ENCODE measurements around the gene ARHGAP26.

Gene ARHGAP26, protein sequence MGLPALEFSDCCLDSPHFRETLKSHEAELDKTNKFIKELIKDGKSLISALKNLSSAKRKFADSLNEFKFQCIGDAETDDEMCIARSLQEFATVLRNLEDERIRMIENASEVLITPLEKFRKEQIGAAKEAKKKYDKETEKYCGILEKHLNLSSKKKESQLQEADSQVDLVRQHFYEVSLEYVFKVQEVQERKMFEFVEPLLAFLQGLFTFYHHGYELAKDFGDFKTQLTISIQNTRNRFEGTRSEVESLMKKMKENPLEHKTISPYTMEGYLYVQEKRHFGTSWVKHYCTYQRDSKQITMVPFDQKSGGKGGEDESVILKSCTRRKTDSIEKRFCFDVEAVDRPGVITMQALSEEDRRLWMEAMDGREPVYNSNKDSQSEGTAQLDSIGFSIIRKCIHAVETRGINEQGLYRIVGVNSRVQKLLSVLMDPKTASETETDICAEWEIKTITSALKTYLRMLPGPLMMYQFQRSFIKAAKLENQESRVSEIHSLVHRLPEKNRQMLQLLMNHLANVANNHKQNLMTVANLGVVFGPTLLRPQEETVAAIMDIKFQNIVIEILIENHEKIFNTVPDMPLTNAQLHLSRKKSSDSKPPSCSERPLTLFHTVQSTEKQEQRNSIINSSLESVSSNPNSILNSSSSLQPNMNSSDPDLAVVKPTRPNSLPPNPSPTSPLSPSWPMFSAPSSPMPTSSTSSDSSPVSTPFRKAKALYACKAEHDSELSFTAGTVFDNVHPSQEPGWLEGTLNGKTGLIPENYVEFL

DNA sequence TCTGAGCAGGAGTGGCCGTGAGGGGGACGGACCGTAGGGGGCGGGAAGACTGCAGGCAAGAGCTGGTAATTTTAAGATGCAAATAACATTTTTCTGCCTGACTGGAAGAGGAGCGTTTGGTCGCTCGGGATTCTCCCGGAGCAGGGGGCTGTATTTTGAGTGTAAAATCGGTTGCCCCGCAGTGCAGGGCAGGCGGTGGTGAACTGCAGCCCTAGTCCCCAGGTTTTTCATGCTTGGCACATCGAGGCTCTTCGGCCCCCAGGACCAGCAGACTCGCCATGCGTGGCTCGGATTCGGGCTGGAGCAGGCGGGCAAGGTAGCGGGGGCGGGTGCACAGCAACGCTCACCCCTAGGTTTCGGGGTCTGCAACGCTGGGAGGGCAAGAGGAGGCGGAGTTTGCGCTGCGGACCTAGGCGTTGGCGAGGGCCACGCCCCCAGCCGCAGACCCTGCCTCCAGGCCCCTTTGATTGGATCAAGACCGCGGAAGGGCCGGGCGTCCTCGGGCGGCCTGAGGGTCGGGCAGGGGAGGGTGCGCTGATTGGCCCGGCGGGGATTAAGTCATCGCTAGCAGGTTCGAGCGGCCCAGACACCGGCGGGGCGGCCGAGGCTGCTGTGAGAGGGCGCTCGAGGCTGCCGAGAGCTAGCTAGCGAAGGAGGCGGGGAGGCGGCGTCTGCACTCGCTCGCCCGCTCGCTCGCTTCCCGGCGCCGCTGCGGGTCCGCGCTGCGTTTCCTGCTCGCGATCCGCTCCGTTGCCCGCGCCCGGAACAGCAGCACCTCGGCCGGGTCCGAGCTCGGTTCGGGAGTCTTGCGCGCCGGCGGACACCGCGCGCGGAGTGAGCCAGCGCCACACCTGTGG is at the start of gene ARHGAP26:
Gene ARHGAP26, plus strand, starts transcription at position 585 of the 857 bp plus-strand sequence. CDS start 385 bp downstream, outside the sequence.
- peak; percentile 64 for DNase-seq (ENCODE audit: low read depth)

DNA sequence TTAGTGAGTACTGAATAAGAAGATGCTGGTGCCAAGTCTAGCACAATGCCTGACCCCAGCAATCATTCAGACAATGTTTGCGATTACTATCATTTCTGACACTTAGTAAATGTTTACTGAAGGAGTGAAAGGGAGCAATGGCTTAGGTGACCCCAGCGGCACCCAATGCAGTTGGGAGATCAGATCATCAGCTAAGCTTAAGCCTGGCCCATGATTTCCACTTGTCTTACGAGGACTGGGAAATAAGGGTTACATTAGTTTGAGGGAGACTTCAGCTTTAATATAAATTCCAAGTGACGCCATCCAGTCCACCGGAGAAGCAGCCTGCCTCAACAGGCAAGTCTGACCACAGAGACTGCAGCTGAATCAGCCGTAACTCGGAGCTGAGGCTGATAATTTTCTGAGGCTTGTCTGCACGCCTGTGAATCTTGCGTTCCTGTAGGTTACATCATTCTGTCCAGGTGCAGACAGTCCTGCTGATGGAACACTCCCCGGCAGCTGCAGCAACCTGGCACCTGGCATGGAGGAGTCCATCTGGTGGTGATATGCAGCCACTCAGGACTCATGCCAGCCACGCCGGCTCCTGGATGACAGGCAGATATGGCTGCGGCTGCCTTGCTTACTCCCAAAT is 49.4 kb upstream of the ARHGAP26 start:
- no peak for DNase-seq (ENCODE audit: low read depth)

DNA sequence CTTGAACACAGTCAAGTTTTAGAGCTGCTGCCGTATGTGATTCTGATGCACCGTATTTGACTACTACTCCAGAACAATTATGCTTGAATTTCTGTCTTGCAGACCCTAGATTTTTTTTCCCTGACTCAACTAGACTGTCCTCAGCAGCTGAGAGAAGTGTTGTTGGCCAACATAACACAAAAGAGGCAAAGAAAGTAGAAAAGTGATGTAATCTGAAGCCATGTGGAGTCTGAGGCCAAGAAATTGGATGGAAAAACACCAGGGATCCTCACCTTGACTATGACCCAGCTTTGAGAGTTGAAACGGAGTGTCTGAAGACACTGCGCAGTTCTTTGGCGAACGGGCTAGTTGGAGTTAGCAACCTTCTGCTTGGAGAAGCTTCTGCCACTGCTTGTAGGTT is 48.0 kb upstream of the ARHGAP26 start:
- no peak for DNase-seq (ENCODE audit: low read depth)

DNA sequence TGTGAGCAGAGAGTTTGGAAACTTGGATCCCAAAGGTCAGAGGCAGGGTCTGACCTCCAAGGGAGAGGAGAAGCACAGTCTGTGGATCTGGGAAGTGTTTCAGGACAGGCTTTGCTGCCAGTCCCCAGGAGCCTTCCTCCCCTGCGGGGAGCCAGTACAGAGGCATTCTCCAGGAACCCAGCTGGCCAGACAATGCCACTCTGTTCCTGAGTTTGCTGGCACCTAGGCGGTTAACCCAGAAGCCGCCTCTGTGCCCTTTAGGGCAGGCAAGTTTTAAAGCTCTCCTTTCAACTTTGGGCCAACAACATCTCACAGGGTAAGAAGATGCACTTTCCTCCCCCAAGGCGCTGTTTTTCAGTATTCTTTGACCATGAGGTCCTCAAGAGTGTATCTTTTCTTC is 47.3 kb upstream of the ARHGAP26 start:
- no peak for DNase-seq (ENCODE audit: low read depth)

DNA sequence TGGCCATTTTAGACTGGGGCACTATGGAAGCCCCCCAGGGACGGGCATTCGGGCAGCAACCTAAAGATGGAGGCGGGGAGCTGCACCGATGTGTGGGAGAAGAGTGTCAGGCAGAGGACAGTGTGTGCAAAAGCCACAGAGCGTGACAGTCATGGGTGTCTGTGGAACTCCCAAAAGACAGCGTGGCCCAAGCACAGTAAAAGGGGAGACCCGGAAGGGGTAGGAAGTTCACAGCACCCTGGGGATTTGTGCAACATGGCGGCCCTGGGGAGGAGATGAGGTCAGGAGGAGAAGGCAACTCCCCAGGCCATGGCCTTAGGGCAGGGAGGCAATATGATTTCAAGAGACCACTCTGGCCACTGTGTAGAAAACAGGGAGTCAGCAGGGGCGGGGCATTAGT is 45.4 kb upstream of the ARHGAP26 start:
- no peak for DNase-seq (ENCODE audit: low read depth)

DNA sequence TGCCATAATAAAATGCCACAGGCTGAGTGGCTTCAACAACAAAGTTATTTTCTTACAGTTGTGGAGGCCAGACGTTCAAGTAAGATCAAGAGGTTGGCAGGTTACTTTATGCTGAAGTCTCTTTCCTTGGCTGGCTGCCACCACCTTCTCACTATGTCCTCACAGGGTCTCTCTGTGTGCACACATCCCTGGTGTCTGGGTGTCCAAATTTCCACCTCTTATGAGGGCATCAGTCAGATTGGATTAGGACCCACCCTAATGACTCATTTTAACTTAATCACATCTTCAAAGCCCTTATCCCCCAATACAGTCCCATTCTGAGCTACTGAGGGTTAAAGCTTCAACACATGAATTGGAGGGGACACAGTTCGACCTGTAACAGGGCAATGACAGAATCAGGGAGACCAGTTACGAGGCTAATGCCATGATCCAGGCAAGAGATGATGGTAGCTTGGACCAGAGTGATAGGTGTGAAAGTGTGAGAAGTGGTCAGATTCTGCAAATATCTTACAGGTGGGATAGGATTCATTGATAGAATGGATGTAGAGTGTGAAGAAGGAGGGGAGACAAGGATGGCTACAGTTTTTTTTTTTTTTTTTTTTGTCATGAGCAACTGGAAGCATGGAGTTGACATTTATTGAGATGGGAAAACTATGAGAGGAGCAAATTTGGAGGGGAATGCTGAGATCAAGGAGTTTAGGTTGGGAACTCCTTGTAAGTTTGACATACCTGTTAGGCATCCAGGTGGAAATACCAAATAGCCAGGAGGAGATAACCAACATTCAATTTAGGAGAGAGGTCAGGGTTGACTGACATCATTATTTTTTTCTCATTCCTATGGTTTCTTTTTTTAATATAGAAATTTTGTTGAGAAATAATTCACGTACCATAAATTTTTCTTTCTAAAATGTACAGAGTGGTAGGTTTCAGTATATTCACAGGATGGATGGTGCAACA is 44.7 kb upstream of the ARHGAP26 start:
- DNase-seq (ENCODE audit: low read depth): no peak

DNA sequence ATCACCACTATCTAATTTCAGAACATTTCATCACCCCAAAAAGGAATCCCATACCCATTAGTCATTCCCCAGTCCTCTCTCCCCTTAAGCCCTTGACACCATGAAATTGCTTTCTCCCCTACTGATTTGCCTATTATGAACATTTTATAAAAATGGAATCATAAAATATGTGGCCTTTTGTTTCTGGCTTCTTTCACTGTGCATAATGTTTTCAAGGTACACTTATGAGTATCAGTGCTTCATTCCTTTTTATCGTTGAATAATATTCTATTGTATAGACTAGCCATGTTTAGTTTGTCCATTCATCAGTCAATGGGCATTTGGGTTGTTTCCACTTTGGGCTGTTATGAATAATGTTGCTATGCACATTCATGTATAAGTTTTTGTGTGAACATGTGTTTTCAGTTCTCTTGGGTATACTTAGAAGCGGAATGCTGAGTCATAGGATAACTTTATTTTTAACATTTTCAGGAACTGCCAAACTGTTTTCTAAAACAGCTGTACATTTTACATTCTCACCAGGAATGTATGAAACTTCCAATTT is 43.9 kb upstream of the ARHGAP26 start:
- DNase-seq (ENCODE audit: low read depth): peak; percentile 83

DNA sequence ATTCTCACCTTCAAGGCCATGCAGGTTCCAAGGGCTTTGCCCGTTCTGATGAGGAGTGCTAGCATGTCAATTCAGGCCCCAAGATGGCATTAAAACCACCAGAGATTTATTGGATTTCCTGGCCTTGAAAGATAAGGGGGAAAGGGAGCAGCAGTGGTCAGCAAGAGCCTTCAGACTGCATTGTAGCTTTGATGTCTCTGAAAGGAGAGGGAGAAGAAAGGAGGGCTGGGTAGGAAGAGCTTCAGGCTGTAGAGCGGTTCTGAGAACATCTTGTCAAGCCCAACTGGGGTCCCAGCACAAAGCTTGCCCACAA is 42.5 kb upstream of the ARHGAP26 start:
- no peak for DNase-seq (ENCODE audit: low read depth)

DNA sequence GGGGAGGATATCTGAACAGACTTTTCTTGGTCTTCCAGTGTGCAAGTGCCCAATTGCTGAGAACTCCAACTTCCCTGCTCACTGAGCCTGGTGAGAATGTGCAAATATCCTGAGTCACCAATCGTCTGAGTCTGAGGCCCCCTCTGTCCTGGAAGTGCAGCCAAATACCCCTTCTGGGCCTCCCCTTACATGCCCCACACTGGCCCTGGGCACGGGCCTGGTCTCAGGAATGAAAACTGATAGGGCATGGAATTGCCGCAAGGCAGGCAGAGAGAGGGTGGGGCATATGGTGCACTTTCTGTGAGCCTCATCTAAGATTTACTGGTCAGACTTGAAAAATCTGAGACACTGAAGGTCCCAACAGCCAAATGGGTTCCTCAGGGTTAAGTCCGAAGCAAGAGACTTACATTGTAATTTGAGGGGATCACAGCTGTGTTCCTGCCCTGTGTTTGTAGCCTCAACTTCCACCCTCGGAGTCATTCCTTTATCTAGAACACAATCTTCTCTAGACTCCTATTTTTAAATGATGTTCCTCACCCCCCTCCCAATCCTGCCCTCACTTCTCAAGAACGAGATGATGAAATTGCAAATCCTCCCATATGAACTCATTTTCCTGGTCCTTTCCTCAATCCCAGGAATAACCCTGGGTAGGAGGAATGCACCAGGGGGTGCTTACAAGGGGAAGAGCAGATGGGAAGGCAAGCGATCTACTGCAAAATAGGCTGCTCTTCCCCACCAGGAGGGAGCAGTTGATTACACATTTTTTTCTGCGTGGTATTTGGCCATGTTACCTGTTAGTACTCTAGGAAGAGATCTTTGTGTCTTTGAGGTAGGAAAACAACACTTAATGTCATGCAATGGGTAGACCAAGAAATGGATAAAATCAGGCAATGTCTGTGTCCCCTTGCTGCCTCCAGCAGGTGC is 34.6 kb upstream of the ARHGAP26 start:
- DNase-seq (ENCODE audit: low read depth): no peak

DNA sequence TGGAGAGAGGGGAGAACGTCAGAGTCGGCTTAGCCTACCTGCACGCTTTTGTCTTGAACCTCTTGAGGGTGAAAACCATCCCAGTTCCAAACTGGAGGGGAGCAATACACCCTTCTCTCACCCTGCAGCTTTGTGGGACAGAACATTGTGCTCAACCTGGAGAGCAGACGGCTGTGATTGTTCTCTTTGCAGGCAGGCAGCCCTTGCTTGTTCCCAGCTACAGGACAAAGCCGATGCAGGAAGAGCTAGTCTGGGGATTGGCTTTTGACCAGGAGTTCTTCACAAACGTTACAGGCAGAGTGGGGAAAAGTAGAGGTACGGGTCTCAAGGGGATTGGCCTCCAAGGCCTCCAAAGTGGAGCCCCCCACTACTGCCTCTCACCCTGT is 33.9 kb upstream of the ARHGAP26 start:
- DNase-seq (ENCODE audit: low read depth): no peak

DNA sequence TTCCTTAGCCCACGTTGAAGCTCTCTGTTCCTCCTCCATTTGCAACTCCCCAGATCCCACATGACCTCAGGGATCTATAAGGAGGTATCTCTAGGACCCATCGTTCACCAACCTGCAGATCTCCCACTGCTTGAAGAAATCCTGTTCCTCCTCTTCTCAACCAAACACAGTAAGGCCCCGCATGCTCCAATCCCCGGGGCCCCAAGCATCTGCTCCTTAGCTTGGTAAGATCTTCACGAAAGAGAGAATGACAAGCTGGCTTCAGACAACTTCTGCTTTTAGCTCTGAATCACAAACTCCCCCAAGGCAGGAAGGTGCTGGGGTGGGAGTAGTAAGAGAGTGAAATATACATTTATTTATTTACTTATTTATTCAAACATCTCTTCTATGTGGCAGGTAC is 33.0 kb upstream of the ARHGAP26 start:
- DNase-seq (ENCODE audit: low read depth): no peak

DNA sequence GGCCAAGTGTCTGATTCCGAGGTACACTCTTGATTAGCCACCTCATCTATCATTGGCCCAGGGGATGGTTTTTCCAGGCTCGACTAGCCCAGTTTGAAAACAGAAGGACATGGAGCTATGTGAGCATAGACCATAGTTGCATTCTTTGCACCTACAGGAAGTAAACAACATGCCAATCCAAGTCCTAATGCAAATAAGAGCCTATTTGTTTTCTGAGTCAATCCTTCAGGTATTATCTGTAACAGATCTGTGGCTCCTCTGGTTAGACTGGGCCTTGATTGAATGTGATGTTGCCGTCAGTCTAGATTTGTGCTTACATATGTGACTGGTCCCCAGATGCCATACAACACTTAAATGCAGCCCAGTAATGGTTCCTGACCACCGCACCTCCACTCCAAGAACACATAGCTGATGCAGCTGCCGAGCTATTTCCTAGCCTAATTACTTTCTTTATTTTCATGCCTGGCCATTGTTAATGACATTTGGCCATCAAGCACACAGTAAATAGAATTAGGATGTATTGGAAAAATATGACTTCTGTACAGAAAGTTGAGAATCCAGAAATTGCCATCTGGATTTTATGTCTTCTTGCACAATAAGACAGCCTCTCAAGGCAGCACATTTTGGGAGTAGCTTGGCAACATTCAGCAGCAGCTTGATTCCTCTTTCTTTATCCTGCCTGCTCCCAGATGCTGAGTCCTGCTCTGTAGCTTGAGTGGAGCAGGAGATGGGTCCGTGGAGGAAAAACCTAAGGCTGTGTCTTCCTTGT is 29.5 kb upstream of the ARHGAP26 start:
- DNase-seq (ENCODE audit: low read depth): peak; percentile 60

DNA sequence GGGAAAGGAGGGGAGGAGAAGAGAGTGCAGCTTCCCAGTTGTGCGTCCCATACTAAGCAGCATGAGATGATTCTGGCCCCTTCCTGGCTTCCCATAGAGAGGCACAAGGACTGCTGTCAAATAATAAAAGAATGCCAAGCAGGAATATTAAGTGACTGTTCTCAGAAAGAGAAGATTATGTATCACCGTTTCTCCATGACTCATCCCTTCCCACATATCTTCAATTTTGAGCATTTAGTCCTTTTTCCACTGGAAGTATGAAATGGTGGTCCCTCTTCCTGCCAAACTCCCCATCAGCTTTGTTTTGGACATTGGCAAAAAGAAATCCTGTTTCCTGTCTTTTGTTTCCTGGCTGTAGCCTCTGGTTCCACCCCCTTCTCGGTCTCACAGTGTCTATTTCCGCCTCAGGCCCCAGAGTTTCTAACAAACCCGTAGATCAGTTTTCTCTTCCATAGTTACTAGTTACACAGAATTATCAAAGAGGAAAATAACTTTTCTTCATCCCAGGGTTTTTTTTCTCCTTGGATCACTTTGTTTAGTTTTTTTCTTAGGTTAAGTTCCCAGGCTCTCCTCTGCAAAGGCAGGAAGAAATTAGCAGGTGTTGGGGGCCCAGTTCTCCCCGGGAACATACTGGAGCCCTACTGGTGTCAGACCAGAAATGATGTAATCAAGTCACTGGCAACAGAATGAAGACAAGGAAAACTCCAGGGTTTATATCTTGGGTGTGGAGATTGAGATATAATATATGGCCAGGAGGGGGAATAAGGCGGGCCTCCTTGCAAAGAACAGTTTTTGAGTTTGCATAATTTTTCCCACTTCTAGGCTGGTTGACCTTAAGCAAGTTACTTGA is 26.4 kb upstream of the ARHGAP26 start:
- no peak for DNase-seq (ENCODE audit: low read depth)

DNA sequence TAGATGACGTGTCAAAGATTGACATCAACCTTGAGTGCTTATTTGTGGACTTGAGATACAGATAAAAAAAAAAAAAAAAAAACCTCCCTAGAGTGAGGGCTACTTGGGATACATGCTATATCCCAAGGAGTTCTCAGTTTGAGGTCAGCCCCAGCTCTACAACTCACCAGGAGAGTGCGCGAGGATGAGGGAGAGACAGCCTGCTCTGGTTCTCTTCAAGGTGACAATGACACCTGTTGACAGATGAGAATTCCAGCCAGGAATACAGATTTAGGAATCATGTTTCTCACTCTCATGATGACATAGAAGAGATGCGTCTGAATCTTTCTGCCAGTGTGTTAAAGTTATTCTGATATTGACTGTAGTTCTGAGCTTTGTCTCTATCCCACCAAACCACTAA is 24.9 kb upstream of the ARHGAP26 start:
- no peak for DNase-seq (ENCODE audit: low read depth)

DNA sequence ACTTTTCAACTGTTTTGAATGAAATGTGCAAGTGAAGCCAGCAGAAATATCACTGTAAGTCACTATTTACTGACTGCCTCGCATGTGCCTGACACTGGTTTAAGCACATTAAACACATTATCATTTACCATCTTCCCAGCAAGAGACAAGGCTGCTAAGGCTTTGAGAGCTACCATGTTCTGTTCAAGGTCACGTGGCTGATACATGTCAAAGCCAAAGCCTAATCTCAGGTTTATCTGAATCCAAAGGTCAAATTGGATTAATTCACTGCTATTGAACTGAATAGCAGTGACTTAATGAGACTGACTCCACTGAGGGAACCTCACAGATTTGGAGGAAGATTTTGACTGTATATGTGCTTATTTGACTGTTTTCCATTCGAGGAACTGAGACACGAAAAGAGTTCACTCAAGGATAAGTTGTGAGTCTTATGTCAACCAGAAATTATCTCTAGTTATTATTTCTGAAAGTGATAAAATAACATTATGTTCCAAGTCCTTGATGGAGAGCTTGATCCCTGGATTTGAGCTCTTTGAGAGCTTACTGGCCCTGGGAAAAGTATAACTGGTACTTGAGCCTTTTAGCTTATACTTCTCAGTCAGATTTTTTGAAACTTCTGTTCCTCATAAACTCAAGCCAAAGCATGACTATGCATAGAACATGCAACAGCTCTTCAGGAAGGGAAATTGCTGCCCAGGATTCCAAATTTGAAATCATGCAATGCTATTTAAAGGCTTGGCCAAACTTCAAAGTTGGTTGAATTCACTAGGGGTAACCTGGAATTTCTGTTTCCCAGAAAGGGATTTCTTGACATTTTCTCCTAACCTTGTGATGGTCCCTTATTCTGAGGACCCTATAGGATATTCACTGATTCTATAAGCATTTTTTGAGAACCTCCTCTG is 23.4 kb upstream of the ARHGAP26 start:
- DNase-seq (ENCODE audit: low read depth): no peak

DNA sequence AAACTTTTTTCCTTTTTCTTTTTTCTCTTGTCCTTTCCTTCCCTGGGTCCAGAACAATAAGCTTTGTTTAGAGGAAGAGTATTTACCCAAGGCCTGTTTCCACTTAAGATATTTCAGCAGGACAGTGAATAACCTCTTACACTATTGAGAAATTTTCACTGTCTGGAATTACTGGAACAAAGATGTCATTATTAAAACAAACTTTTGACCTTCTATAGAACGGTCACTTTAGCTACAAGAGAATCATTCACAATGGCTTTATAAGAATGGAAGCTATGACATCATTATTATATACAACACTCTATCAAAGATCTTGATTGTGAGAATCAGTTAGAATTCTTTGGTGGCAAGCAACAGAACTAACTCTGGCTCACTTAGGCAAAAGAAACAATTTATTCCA is 22.0 kb upstream of the ARHGAP26 start:
- no peak for DNase-seq (ENCODE audit: low read depth)
